ENCODE data around the gene MALRD1.

- TF ChIP-seq POLR2AphosphoS5 (IDR thresholded peaks at IDR 0.05; ENCODE audit: low read depth, low read length) (no peak), POLR2A (IDR thresholded peaks at IDR 0.05; ENCODE audit: low read depth, low read length) (no peak), TAF1 (IDR thresholded peaks at IDR 0.05; ENCODE audit: low read depth, low read length) (no peak), POU2F2 (IDR thresholded peaks at IDR 0.05; ENCODE audit: low read depth, low read length) (no peak)
Observed at GRCh38 chr10:19652750-19653149, 604.1 kb downstream of the MALRD1 start.

Measured in GM12891 (cell line).